DMS53 (cell line): ENCODE results near the gene ZCCHC3.

Experiments
- DNase-seq: peaks from one replicate; lab custom pipeline; 2025; lab: John Stamatoyannopoulos, UW

Gene ZCCHC3

DNA sequence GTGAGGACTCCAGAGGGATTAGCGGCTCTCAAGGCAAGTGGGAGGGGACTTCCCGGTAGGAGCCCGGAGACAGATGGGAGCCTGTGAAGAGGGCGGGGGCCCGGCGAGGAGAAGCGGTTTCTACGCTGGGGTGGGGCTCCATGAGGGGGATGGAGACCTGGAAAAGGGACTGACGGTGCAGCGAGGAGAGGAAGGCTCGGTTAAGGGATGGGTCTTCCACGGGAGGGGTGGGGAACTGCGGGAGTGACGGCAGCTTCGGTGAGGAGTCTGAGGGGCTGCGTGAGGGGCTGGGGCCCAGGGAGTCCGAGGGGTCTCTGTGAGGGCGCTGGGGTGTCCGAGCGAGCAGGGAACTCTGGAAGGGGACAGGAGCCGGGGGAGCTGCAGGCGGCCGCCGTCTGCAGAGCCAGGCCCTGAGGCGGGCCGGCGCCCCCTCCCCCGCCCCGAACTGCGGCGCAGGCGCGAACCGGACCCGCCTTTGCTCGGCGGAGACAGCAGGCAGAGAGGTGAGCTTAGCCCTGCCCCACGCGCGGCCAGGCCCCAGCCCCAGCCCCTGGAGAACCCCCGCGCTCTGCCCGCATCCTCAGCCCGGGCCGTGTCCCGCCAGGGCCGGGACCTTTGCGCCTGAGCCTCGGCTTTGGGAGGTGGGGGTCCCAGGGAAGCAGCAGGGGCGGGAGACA lies 49.4 kb downstream of the ZCCHC3 start, which contains the start of gene NRSN2:
TSS of gene NRSN2 (plus strand) at position 472 of the 677 bp plus-strand sequence. CDS start 2,533 bp downstream, outside the sequence.
- peak; percentile 86 for DNase-seq

DNA sequence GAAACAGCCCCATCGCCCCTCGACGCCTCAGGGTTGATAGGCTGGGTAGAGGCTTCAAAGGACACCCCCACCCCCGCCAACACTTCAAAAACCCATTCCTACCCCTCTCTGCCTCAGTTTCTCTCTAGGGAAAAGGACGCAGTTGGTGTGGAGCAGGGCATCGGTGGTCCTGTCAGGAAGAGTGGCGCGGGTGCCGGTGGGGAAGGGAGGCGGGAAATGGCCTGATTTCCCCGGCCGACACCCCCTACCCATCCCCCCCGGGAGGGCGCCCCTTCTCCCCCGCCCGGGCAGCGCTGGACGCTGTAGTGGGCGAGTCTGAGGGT lies 49.9 kb downstream of the ZCCHC3 start:
- no peak for DNase-seq

GRCh38 chr20:347640-348484 lies 50.5 kb downstream of the ZCCHC3 start:
- peak; percentile 98 for DNase-seq

DNA sequence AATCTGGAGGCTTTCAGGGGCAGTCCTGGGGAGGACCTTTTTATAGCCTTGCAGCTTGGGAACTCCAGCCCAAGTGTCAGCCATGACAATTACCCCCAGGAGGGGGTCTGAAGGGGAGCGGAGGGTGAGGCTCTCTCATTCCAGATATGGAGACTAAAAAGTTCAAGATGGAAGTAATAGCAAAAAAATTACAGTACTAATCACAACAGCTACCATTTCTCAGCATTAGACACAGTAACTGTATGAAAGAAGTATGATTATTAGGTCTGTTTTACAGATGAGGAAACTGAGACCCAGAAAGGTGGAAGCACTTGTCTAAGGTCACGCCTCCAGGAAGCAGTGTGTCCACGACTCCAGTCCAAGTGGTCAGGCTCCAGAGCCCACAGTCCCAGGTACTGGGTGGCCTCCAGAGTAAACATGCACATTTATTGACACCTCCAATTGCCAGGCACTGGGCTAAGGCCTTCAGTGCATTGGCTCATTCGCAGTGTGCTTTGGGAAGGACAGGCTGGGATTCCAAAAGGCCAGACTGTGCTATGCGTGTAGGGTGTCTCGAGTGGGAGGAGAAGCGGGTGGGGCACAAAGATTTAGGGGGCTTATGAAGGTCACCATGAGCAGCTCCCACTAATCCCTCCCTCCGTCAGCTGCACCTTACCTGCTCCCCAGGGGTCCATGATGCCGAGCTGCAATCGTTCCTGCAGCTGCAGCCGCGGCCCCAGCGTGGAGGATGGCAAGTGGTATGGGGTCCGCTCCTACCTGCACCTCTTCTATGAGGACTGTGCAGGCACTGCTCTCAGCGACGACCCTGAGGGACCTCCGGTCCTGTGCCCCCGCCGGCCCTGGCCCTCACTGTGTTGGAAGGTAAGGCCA lies 51.8 kb downstream of the ZCCHC3 start:
- DNase-seq: no peak
